Measurements from ENCODE around the gene HNRNPA2B1.

- TF ChIP-seq ISL1 (CRISPR knock-in tag; IDR thresholded peaks at IDR 0.05) (no peak), ZNF565 (CRISPR knock-in tag; conservative IDR thresholded peaks at IDR 0.05; ENCODE audit: low read depth) (no peak)
Observed at GRCh38 chr7:26238032-26238431, 37.5 kb upstream of the HNRNPA2B1 start.
